Astrocyte (in vitro differentiated cells and primary cell): ENCODE results near the gene MRPL55. TPM values are rescaled to one million over a fixed set of nuclear protein-coding genes. Genes with fewer than 3 reads are reported as not detected.

Source experiments
- DNase-seq: peaks from one replicate; pipeline ENCODE4 v3.0.0-alpha.2; 2010; ENCODE audit warnings: low read depth
- FAIRE-seq: peaks from 2 replicates; lab custom pipeline; 2011; peaks lifted over from hg19 to GRCh38; lab: Jason Lieb, UNC
- H2AFZ ChIP-seq: 2 replicates; pipeline ENCODE4 v1.6.0; 2012; ENCODE audit warnings: low read depth, low read length, inconsistent platforms
- H3K27ac ChIP-seq: 2 replicates; pipeline ENCODE4 v1.5.1; 2011; ENCODE audit warnings: low read depth, low read length, inconsistent platforms
- H3K27me3 ChIP-seq: 2 replicates; pipeline ENCODE4 v1.6.0; 2011; ENCODE audit warnings: low read length, inconsistent platforms; ENCODE audit not compliant: insufficient read depth
- H3K36me3 ChIP-seq: 2 replicates; pipeline ENCODE4 v1.5.1; 2011; ENCODE audit warnings: low read length, inconsistent platforms; ENCODE audit not compliant: insufficient read depth
- H3K4me1 ChIP-seq: 2 replicates; pipeline ENCODE4 v1.5.1; 2011; ENCODE audit warnings: low read length, inconsistent platforms; ENCODE audit not compliant: insufficient read depth
- H3K4me2 ChIP-seq: 2 replicates; pipeline ENCODE4 v1.6.0; 2012; ENCODE audit warnings: low read length, inconsistent platforms
- H3K4me3 ChIP-seq: 2 replicates; pipeline ENCODE4 v1.5.1; 2011; ENCODE audit warnings: low read depth, mild to moderate bottlenecking, low read length, inconsistent platforms; ENCODE audit not compliant: insufficient read depth
- H3K79me2 ChIP-seq: 2 replicates; pipeline ENCODE4 v1.6.0; 2012; ENCODE audit warnings: mild to moderate bottlenecking, low read length, inconsistent platforms; ENCODE audit not compliant: insufficient read depth
- H3K9ac ChIP-seq: 2 replicates; pipeline ENCODE4 v1.6.0; 2012; ENCODE audit warnings: mild to moderate bottlenecking, low read length, inconsistent platforms
- H3K9me3 ChIP-seq: 2 replicates; pipeline ENCODE4 v1.5.1; 2012; ENCODE audit warnings: low read depth, mild to moderate bottlenecking, low read length, inconsistent platforms; ENCODE audit not compliant: insufficient read depth
- H4K20me1 ChIP-seq: 2 replicates; pipeline ENCODE4 v1.6.0; 2012; ENCODE audit warnings: low read length, inconsistent platforms; ENCODE audit not compliant: insufficient read depth
- H3K27ac Mint-ChIP-seq: one replicate; pipeline ENCODE4 v1.8.0; 2021; ENCODE audit warnings: mild to moderate bottlenecking, mixed read lengths; ENCODE audit not compliant: unreplicated experiment
- H3K27me3 Mint-ChIP-seq: one replicate; pipeline ENCODE4 v1.8.0; 2021; ENCODE audit warnings: low read depth, mixed read lengths; ENCODE audit not compliant: unreplicated experiment
- H3K36me3 Mint-ChIP-seq: one replicate; pipeline ENCODE4 v1.8.0; 2021; ENCODE audit warnings: low read depth, mixed read lengths; ENCODE audit not compliant: unreplicated experiment
- H3K4me1 Mint-ChIP-seq: one replicate; pipeline ENCODE4 v1.8.0; 2021; ENCODE audit warnings: low read depth, mixed read lengths; ENCODE audit not compliant: unreplicated experiment
- H3K4me3 Mint-ChIP-seq: one replicate; pipeline ENCODE4 v1.8.0; 2021; ENCODE audit warnings: mild to moderate bottlenecking, moderate library complexity, mixed read lengths; ENCODE audit not compliant: unreplicated experiment
- H3K9me3 Mint-ChIP-seq: one replicate; pipeline ENCODE4 v1.8.0; 2021; ENCODE audit warnings: mild to moderate bottlenecking, mixed read lengths; ENCODE audit not compliant: unreplicated experiment
- CTCF ChIP-seq: IDR thresholded peaks from 2 replicates; pipeline ENCODE4 v1.5.1; 2011; ENCODE audit warnings: low read depth, mild to moderate bottlenecking, inconsistent platforms, low read length, moderate library complexity; ENCODE audit not compliant: insufficient read depth
- EZH2 ChIP-seq: IDR thresholded peaks from 2 replicates; pipeline ENCODE4 v1.6.1; 2012; ENCODE audit warnings: mild to moderate bottlenecking, low read length, inconsistent platforms; ENCODE audit not compliant: insufficient read depth
- microRNA-seq: library from miRNA; unstranded; fragments of <30 nt; microRNA quantifications from one replicate; pipeline ENCODE4 v1.2.0, GENCODE V29; 2020
- total RNA-seq: library from RNA; stranded (reverse); gene quantifications from 2 replicates; pipeline ENCODE4 v1.2.1, GENCODE V29; 2021

Gene MRPL55
- total RNA-seq, 1 donor from 2014 or later: 50.8 TPM

GRCh38 chr1:228058949-228059633 is 50.0 kb downstream of the MRPL55 start:
- no peaks in the 10 kb centered on the region for H4K20me1 ChIP-seq
- no peaks in the 10 kb centered on the region for H3K36me3 ChIP-seq
- H3K9ac ChIP-seq: no peak overlapping the region
- H3K4me1 ChIP-seq: peaks cover 3% of the 10 kb centered on the region
- no peaks in the 10 kb centered on the region for H3K79me2 ChIP-seq
- Mint-ChIP-seq H3K27me3 (peaks cover 54% of the 10 kb centered on the region), H3K36me3 (no peaks in the 10 kb centered on the region), H3K4me1 (no peaks in the 10 kb centered on the region), H3K4me3 (no peak overlapping the region), H3K9me3 (peaks cover 10% of the 10 kb centered on the region), H3K27ac (no peak overlapping the region)
- TF ChIP-seq EZH2 (peak; percentile 84), CTCF (no peak)
- peaks cover 45% of the 10 kb centered on the region for H3K27me3 ChIP-seq
- H3K9me3 ChIP-seq: no peaks in the 10 kb centered on the region
- H3K27ac ChIP-seq: no peak overlapping the region
- peak overlapping the region; percentile 18 for H2AFZ ChIP-seq
- no peak for DNase-seq
- H3K4me3 ChIP-seq: no peak overlapping the region
- H3K4me2 ChIP-seq: no peak overlapping the region
- no peak for FAIRE-seq

- Histone ChIP-seq H3K79me2 (no peaks in the 10 kb centered on the region), H3K9me3 (no peaks in the 10 kb centered on the region), H3K9ac (no peak overlapping the region), H3K4me2 (no peak overlapping the region), H3K27me3 (peaks cover 45% of the 10 kb centered on the region), H3K4me1 (peaks cover 3% of the 10 kb centered on the region), H4K20me1 (no peaks in the 10 kb centered on the region), H2AFZ (no peak overlapping the region), H3K36me3 (no peaks in the 10 kb centered on the region), H3K4me3 (no peak overlapping the region), H3K27ac (no peak overlapping the region)
- FAIRE-seq (no peak), DNase-seq (no peak)
- TF ChIP-seq CTCF: no peak
- no peak for TF ChIP-seq EZH2
- Mint-ChIP-seq H3K36me3 (no peaks in the 10 kb centered on the region), H3K27me3 (peaks cover 61% of the 10 kb centered on the region), H3K4me3 (no peak overlapping the region), H3K4me1 (no peaks in the 10 kb centered on the region), H3K9me3 (peaks cover 11% of the 10 kb centered on the region), H3K27ac (no peak overlapping the region)
Measured at GRCh38 chr1:228058172-228058948, 50.7 kb downstream of the MRPL55 start.

Small RNA genes within 50 kb of the gene (microRNA-seq; reads per million reads assigned to microRNA genes)
- gene MIR3620: 20.0 reads per million, percentile 47 among the genes with 10 or more reads in this experiment

Other genes starting within 250 kb of the MRPL55 start
- gene WNT9A, start 161.4 kb downstream of the MRPL55 start, total RNA-seq: 2.6 and 4.1 TPM in 2 replicates
- not detected in 2 replicates for gene WNT3A, start 102.3 kb downstream of the MRPL55 start, total RNA-seq
- gene ARF1, start 26.6 kb downstream of the MRPL55 start, total RNA-seq: 431 and 435 TPM in 2 replicates
- 19.8 and 21.8 TPM in 2 replicates for gene C1orf35, start 6.0 kb downstream of the MRPL55 start, total RNA-seq
- 214 and 217 TPM in 2 replicates for gene GUK1, start 31.0 kb upstream of the MRPL55 start, total RNA-seq
- 1.1 and 1.4 TPM in 2 replicates for gene GJC2, start 40.6 kb upstream of the MRPL55 start, total RNA-seq
- 3.8 and 4.9 TPM in 2 replicates for gene IBA57, start 56.5 kb upstream of the MRPL55 start, total RNA-seq
- gene OBSCN, start 98.7 kb upstream of the MRPL55 start, total RNA-seq: 11.1 and 17.5 TPM in 2 replicates